ENCODE results near the gene TRIP13.

TRIP13 gene

DNA sequence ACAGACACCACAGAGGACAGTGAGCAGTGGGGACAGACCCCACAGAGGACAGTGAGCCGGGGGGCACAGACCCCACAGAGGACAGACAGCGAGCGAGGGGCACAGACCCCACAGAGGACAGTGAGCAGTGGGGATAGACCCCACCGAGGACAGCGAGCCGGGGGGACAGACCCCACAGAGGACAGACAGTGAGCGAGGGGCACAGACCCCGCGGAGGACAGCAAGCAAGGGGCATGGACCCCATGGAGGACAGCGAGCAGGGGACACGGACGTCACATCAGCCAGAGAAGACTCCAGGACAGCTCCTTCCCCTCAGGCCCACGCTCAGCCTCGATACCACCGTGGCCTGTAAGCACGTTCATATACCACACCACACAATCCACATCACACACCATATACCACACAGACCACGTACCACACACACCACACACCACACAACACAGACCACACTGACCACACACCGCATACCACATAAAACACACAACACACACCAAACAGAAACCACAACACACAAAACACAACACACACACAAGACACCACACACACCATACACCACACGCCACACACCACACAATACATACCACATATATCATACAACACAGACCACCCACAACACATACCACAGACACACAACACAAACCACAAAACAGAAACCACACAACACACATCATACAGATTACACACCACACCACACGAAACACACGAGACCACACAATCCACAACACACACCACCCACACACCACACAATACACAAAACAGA, 36.7 kb upstream of the TRIP13 start:
- DNase-seq (ENCODE audit: low spot score) = no peak

DNA sequence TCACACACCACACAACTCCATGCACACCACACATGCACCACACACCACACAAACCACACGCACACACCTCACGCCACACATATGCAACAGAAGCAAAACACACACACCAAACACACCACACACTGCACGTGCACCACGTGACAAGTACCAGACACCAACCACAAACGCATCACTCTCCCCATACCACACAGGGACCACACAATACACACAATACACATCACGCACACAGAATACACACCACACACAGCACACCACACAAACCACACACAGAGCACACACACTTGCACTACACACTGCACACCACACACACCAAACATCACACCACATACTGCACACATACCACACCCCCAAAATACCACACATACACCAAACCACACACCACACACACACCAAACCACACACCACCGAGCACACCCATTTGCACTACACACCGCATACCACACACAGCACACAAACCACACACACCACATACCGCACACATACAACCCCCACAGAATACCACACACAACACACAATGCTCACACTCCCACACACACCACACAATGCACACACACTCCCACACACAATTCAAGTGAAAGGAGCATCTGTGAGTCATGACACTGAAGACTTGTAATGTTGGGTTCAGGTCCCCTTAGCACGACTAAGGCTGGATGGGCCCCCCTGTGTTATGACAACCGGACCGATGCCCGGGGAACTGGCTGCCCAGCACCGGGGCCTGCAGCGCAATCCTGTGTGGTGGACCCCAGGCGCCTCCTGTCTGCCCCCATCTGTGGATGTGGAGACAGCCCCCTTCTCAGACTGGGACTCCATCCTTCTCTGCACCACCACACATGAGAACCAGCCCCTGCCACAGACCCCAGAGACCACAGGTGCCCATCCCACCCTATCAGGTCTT, 35.9 kb upstream of the TRIP13 start:
- no peak for DNase-seq (ENCODE audit: low spot score)

DNA sequence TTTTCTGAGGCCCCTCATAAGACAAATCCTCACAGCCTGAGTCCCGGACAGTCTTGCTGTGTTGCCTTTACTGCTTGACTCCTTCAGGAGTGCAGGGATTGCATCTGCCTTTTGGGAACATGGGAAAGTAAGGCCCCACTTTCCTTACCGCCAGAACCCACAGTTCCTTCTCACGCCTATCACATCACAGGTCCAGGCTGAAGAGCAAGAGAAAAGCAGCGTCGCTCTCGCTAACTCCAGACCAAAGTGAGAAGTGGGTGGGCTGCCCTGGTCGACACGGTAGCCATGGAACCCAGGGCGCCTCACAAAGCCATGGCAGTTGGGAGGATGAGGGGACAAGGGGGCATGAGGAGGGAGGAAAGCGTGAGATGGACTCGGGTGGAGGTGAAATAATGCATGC, 34.0 kb upstream of the TRIP13 start:
- no peak for DNase-seq (ENCODE audit: low spot score)

DNA sequence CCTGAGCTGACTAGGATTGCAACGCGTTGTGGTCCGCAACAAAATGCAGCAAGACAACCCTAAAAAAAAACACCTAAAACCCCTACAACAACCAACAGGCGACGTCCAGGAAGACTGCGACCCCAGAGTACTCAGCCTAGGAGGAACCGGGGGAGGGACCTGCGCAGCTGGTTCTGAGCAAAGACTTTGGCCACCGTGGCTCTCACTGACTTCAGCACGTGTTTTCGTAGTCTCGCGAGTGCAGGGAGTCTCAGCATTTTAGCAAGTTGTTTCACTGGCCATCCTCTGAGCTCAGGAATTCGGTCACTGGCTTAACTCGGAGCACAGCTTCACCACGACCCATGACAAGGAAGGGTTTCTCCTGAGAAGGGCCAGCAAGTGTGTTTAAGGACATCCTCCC, 33.3 kb upstream of the TRIP13 start:
- DNase-seq (ENCODE audit: low spot score) = no peak

DNA sequence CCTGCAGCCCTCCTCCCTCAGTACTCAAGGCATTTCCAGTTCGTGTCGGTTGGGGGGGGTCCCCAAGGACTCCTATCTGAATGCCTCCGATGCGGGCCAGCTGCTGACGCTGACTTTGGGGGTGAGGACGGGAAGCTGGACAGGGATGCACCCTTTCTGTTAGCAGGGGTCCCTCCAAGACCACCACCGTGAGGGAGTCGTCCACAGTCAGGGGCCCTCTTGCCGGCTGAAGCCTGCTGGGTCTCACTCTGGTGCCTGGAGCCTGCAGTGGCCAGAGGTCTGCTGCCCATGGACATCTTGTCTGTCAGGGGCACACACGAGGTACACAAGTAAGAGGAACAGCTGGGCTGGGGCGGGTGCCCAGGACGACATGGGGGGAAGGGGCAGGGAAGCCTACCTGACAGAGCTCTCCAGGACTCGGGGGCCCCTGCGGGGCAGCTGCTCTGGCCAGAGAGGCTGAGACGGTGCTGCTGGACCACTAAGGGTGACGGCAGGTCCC, 32.8 kb upstream of the TRIP13 start:
- no peak for DNase-seq (ENCODE audit: low spot score)

DNA sequence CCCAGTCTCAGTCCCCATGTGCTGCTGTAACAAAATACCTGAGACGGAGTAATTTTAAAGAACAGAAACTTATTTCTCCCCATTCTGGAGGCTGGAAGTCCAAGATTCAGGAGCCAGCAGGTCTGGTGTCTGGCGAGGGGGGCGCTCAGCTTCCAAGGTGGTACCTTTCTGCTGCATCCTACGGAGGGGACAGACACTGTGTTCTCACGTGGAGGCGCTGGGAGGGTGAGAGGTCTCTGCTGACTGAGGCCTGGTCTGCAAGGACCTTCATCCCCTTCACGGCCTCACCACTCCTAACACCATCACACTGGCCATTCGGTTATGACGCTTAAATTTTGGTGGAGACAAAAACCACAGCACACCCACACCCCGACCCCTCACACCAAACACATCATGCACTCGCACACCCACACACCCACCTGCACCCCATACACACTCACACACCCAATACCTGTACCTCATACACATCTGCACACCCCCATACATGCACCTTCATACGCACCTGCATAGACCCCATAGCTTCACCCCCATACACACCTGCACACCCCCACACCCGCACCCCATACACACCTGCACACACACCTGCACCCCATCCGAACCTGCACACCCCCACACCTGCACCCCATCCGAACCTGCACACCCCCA, 32.1 kb upstream of the TRIP13 start:
- no peak for DNase-seq (ENCODE audit: low spot score)

DNA sequence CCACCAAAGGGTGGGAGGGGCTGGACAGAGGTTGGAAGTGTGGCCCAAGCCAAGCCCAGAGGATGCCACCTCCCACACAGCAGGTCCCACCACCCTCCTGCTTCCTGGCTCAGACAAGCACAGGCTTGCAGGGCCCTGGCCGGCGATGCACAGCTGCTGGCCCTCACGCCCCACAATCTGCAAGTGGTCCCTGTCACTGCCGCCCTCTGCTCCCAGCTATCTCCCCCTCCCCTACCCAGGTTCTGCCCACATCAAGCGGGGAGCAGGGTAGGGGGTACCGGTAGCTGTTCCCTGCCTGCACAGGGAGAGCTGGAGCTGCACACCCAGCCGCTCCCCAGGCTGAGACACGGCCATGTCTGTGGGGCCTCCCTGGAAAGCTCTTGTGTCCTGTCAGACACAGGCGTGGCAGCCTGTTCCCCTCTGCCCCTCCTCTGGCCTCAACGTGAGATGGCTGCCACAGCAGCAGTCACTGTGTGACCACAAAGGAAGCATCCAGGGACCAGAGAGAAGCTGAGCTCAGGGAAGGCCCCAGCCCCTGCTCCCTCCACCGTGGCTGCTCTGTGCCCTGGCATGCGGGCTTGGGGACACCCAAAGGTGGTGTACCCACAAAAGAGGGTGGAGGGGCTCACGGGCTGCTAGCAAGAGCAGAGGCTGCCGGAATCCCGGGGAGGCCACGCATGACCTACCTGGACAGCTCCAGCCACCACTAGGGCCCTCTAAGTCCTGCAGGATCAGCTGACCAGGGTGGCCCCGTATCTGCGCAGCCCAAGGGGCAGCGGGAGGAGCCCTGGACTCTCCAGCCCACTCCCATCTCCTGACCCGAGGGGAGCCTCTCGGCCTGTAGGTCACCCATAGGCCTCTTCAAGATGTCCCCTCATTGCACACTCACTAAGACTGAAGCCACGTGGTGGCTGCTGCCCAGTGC, 31.0 kb upstream of the TRIP13 start:
- no peak for DNase-seq (ENCODE audit: low spot score)

DNA sequence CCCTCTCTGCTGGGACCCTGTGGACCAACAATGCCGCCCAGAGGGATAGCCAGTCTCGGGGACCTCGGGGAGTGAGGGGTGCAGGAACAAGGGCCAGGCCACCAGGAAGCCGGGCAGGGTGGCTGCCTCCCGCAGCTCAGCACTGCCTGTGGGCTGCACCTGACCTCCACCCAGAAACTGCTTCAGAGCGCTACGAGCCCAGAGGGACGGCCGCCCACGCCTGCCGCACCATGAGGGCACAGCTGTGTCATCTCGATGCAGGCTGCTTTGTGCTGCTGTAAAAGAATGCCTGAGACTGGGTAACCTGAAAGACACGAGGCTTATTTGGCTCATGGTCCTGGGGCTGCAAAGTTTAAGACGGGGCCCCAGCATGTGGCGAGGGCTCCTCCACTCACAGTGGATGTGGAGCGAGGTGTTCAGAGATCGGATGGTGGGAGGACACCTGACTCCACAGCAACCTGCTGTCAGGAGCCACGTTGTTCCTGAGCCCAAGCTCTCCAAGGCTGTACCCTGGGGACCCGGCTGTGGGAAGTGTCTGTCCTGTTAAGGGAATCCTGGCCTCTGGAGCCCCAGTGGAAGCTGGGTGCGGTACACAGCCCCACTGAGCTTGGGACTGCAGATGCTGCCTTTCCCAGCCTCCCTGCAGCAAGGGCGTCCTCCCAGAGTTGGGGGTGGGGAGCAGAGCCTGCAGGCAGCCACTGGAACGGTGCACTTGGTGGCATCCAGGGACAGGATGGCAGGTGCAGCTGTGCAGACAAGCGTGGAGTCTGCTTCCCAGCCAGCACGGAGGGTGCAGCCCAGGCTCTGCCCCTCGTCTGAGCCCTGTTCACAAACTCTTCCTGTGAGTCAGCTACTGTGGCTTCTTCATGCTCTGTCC, 30.1 kb upstream of the TRIP13 start:
- DNase-seq (ENCODE audit: low spot score) = no peak

DNA sequence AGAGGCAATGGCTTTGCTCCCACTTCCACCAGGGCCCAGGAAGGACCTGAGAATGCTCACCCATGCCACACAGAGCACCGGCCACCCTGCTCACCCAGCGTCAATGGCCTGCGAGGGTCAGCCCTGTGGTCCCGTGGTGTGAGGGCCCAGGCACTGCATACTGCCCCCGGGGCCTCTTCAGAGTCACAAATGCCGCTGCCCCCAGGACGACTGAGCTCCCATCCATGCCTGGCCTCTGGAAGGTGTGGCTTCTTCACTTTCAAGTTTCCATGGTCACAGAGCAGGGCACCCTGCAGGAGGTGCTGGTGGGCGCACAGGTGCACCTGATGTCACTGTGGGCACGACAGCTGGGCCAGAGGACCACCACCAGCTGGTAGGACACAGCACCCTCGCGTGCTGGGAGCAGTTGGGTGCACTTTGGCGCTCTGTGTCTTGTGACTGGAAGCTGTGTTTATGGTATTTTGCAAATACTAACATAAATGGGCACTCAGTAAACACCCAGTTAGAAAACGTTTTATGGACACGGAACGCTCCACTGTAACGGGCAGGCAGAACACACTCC, 29.4 kb upstream of the TRIP13 start:
- no peak for DNase-seq (ENCODE audit: low spot score)

DNA sequence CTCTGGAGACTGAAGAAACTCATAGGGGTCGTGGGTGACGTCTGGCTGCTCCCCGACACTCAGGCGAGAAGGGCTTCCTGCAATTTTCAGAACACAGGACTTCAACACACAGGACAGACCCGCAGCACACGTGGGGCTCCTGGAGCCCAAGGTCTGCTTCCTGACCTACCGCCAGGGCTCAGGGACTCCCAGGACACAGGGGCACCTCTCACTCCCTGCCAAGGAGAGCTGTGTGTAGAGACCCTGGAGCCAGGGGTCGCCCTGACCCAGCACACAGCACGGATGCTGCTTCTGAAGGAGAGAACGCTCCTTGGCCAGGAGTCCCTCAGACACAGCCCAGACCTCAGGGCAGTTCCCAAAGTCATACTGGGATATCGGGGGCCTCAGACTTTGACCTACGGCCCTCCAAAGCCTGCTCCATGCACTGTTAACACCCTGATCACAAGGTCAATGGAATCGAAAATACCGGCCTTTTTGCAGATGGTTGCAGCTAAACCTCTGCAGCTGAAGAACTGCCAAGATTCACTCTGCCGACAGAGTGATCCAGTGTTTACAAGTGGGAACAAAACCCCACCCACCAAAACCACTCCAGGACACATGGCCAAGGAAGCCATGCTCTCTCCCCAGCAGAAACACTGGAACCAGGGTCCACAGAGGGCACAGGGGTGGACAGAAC, 28.1 kb upstream of the TRIP13 start:
- no peak for DNase-seq (ENCODE audit: low spot score)

DNA sequence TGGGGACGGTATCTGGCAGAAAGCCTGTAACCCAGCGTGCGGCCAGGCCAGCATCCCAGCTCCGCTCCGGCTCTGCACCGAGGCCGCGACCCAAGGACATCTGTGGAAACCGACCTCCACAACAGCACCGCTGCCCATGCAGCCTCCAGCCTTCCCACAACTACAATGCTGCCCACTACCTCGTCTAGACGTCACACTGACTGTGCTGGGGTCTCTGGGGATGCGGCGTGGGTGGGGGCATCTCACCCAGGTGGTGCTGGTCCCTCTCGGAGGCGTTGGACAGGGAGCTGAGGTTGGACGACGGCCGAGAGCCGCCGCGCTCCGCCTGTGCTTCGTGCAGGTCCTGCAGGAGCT, 27.5 kb upstream of the TRIP13 start:
- DNase-seq (ENCODE audit: low spot score) = no peak

DNA sequence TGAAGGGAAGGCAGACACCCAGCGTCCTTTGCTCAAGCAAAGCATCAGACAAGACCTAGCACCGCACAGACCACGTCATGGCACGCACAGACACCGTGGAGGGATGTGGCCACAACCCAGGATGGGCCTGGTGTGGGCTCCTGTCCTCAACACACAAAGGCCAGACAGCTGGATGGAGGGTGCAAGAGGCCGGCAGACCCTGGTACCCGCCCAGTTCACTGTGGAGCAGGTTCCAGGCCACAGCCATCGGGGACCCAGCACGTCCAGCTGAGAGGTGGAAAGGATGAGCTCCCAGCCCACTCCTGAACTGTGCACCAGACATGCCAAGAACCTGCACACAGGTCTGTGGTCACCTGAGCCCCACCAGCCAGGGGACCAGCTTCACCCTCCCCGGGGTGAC, 26.9 kb upstream of the TRIP13 start:
- DNase-seq (ENCODE audit: low spot score) = no peak

DNA sequence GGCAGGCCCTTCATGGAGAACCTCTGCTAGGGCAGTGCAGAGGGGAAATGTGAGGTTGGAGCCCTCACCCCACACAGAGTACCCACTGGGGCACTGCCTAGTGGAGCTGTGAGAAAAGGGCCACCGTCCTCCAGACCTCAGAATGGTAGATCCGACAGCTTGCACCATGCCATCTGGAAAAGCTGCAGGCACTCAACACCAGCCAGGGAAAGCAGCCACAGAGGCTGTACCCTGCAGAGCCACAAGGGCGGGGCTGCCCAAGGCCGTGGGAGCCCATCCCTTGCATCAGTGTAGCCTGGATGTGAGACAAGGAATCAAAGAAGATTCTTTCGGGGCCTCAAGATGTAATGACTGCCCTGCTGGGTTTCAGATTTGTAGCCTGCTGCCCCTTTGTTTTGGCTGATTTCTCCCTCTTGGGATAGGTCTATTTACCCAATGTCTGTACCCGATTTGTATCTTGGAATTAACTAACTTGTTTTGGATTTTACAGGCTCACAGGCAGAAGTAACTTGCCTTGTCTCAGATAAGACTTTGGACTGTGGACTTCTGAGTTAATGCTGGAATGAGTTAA, 25.3 kb upstream of the TRIP13 start:
- no peak for DNase-seq (ENCODE audit: low spot score)

DNA sequence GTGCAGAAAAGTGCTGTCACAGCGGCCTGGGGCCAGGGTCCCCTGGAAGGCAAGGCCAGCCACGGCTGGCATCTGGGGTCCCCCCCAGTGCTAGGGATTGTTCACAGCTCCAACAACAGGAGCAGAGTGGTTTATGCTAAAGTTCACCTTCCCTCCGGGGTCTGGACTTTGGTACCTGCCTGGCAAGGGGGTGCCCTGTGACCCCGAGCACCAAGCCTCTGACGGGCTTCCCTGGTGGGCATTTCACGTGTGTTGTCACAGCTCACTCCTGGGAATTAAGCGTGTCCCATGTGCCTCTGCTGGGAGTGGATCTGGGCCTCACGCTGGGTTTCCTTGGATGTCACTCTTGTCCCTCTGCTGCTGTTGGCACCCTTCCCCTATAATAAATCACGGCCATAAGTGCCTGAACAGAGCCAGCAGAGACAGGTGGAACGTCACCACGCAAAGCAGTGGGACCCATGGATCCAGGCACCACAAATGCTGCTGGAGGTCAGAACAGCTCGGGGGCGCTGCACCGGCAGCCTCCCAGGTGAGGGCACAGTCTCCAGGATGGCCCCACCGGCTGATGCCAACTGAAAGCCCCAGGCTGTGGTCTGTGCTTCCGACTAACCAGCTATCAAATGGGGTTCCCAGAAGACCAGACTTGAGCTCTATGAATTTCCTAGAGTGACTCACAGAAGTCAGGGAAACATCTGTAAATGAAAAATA, 24.1 kb upstream of the TRIP13 start:
- DNase-seq (ENCODE audit: low spot score) = no peak

DNA sequence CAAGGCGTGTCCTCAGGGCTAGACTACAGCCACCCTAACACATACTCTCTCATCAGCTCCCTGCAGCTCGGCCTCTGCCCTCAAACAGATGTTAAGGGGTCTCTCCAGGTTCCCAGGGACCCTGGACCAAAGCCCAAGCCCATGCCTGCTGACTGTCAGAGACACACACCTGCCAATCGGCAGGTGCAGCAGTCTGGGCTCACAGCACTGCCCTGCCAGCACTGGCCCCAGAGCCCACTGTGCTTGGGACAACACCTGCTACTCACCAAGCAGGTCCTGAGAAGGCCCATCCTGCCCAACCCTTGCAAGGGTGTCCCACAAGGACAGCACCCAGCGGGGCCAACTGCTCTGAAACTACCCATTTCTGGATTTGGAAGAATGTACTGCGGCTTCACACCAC, 21.7 kb upstream of the TRIP13 start:
- DNase-seq (ENCODE audit: low spot score) = no peak

DNA sequence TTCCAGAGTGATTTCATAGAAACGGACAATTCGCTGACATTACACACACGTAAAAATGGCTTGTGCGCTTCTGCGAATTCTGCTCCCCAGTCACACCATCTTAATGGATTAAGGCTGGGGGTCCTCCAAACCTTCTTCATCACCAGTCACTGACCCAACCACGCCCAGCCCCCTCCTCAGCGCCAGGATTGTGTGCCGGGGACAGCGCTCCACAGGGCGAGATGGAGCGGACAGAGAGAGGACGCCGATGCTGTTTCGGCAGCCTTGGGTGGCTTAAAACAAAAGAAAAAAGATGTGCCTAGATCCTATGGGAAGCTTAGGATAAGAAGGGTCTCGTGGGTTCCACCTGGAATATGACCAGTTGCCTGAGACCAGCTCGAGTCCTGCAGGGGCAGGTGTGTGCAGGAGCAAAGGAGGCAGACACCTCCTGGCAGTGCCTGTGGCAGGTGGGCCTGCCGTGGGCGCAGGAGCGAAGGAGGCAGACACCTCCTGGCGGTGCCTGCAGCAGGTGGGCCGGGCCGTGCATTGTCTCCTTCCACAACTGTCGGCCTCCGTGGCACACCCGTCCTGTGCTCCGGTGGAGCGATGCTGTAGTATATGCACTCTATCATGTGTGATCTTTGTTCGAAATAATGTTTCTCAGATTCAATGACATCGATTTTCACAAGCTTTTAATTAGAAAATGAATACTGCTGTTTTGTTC, 20.9 kb upstream of the TRIP13 start:
- no peak for DNase-seq (ENCODE audit: low spot score)

DNA sequence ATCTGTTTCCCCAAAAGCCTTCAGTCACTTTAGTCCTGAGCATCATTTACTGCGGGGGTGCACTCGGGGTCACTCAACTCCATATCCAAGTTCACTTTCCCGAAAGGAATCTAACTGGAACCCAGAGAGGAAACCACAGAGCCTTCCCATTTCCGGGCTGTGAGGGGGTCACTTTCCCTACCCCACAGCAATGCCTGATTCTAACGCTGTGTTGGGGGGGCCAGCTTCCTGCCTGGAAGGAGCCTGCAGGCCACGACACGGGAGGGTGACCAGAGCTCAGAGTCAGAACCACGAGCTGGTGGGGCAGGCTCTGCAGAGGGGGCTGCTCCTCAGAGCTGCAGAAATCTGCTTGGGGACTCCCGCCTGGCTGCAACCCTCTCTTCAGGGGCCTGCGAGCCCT, 20.4 kb upstream of the TRIP13 start:
- DNase-seq (ENCODE audit: low spot score) = no peak

DNA sequence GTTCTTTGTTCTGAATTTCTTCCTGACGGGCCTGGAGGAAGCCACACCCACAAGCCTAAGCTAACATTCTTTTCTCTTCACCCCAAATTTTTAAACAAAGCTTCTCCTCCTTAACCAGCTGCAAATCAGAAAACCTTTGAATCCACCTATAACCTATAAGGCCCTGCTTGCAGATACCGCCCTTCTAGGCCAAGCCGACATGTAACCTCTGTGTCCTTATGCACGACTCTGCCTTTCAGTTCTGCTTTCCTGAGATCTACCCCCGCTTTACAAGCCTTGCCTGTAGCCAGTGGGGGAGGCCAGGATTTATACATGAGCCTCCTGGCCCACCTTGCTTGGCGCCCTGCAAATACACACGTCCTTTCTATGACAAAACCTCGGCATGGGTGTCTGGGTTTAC, 19.4 kb upstream of the TRIP13 start:
- no peak for DNase-seq (ENCODE audit: low spot score)

Measured in pons (tissue), 1 donor.